Measurements from ENCODE around the gene MCTP1.

The MCTP1 gene

GRCh38 chr5:94742852-94743251, 542.0 kb downstream of the MCTP1 start:
- WGBS (ENCODE audit: insufficient coverage, insufficient read length): no CpG with 5 or more reads among the region's 4 CpGs
- Histone ChIP-seq H3K4me1 (ENCODE audit: control insufficient read depth, insufficient read depth, low read length) (no peaks in the 10 kb centered on the region), H3K27me3 (ENCODE audit: control insufficient read depth, insufficient read depth, low read length) (no peaks in the 10 kb centered on the region), H3K36me3 (ENCODE audit: control insufficient read depth, insufficient read depth, low read length) (no peaks in the 10 kb centered on the region), H3K4me3 (ENCODE audit: low read length) (no peak overlapping the region), H3K9me3 (ENCODE audit: control insufficient read depth, insufficient read depth, low read length) (no peaks in the 10 kb centered on the region), H3K27ac (ENCODE audit: low read length) (no peak overlapping the region)
- no peak for DNase-seq (ENCODE audit: low read depth, low spot score)

GRCh38 chr5:94740286-94740685, 544.6 kb downstream of the MCTP1 start:
- no peak overlapping the region for H3K27ac ChIP-seq (ENCODE audit: low read length)
- no peaks in the 10 kb centered on the region for H3K36me3 ChIP-seq (ENCODE audit: control insufficient read depth, insufficient read depth, low read length)
- H3K4me1 ChIP-seq (ENCODE audit: control insufficient read depth, insufficient read depth, low read length): no peaks in the 10 kb centered on the region
- no CpG with 5 or more reads among the region's 2 CpGs for WGBS (ENCODE audit: insufficient coverage, insufficient read length)
- DNase-seq (ENCODE audit: low read depth, low spot score): no peak
- H3K9me3 ChIP-seq (ENCODE audit: control insufficient read depth, insufficient read depth, low read length): no peaks in the 10 kb centered on the region
- H3K4me3 ChIP-seq (ENCODE audit: low read length): no peak overlapping the region
- no peaks in the 10 kb centered on the region for H3K27me3 ChIP-seq (ENCODE audit: control insufficient read depth, insufficient read depth, low read length)

- Histone ChIP-seq H3K4me3 (ENCODE audit: low read length) (no peak overlapping the region), H3K36me3 (ENCODE audit: control insufficient read depth, insufficient read depth, low read length) (no peaks in the 10 kb centered on the region), H3K27ac (ENCODE audit: low read length) (no peak overlapping the region), H3K27me3 (ENCODE audit: control insufficient read depth, insufficient read depth, low read length) (no peaks in the 10 kb centered on the region), H3K4me1 (ENCODE audit: control insufficient read depth, insufficient read depth, low read length) (no peaks in the 10 kb centered on the region), H3K9me3 (ENCODE audit: control insufficient read depth, insufficient read depth, low read length) (no peaks in the 10 kb centered on the region)
- no peak for DNase-seq (ENCODE audit: low read depth, low spot score)
- no CpG with 5 or more reads among the region's 1 CpG for WGBS (ENCODE audit: insufficient coverage, insufficient read length)
These were observed 548.4 kb downstream of the MCTP1 start for GRCh38 chr5:94736498-94736897.

GRCh38 chr5:94731471-94731870, 553.4 kb downstream of the MCTP1 start:
- no peak overlapping the region for H3K27ac ChIP-seq (ENCODE audit: low read length)
- no CpG with 5 or more reads among the region's 1 CpG for WGBS (ENCODE audit: insufficient coverage, insufficient read length)
- no peaks in the 10 kb centered on the region for H3K36me3 ChIP-seq (ENCODE audit: control insufficient read depth, insufficient read depth, low read length)
- H3K9me3 ChIP-seq (ENCODE audit: control insufficient read depth, insufficient read depth, low read length): no peaks in the 10 kb centered on the region
- H3K4me1 ChIP-seq (ENCODE audit: control insufficient read depth, insufficient read depth, low read length): no peaks in the 10 kb centered on the region
- DNase-seq (ENCODE audit: low read depth, low spot score): no peak
- no peaks in the 10 kb centered on the region for H3K27me3 ChIP-seq (ENCODE audit: control insufficient read depth, insufficient read depth, low read length)
- H3K4me3 ChIP-seq (ENCODE audit: low read length): no peak overlapping the region

GRCh38 chr5:94725142-94725541, 559.8 kb downstream of the MCTP1 start:
- no peak for DNase-seq (ENCODE audit: low read depth, low spot score)
- Histone ChIP-seq H3K27ac (ENCODE audit: low read length) (no peak overlapping the region), H3K4me3 (ENCODE audit: low read length) (no peak overlapping the region), H3K27me3 (ENCODE audit: control insufficient read depth, insufficient read depth, low read length) (no peaks in the 10 kb centered on the region), H3K9me3 (ENCODE audit: control insufficient read depth, insufficient read depth, low read length) (no peaks in the 10 kb centered on the region), H3K36me3 (ENCODE audit: control insufficient read depth, insufficient read depth, low read length) (no peaks in the 10 kb centered on the region), H3K4me1 (ENCODE audit: control insufficient read depth, insufficient read depth, low read length) (no peaks in the 10 kb centered on the region)
- WGBS (ENCODE audit: insufficient coverage, insufficient read length): no CpG with 5 or more reads among the region's 1 CpG

GRCh38 chr5:94715768-94716167, 569.1 kb downstream of the MCTP1 start:
- H3K9me3 ChIP-seq (ENCODE audit: control insufficient read depth, insufficient read depth, low read length): no peaks in the 10 kb centered on the region
- no CpG with 5 or more reads among the region's 3 CpGs for WGBS (ENCODE audit: insufficient coverage, insufficient read length)
- H3K36me3 ChIP-seq (ENCODE audit: control insufficient read depth, insufficient read depth, low read length): no peaks in the 10 kb centered on the region
- no peak overlapping the region for H3K27ac ChIP-seq (ENCODE audit: low read length)
- no peaks in the 10 kb centered on the region for H3K27me3 ChIP-seq (ENCODE audit: control insufficient read depth, insufficient read depth, low read length)
- no peaks in the 10 kb centered on the region for H3K4me1 ChIP-seq (ENCODE audit: control insufficient read depth, insufficient read depth, low read length)
- no peak overlapping the region for H3K4me3 ChIP-seq (ENCODE audit: low read length)
- no peak for DNase-seq (ENCODE audit: low read depth, low spot score)

- no peak for DNase-seq (ENCODE audit: low read depth, low spot score)
- Histone ChIP-seq H3K27me3 (ENCODE audit: control insufficient read depth, insufficient read depth, low read length) (no peaks in the 10 kb centered on the region), H3K9me3 (ENCODE audit: control insufficient read depth, insufficient read depth, low read length) (no peaks in the 10 kb centered on the region), H3K4me3 (ENCODE audit: low read length) (no peak overlapping the region), H3K27ac (ENCODE audit: low read length) (no peak overlapping the region), H3K4me1 (ENCODE audit: control insufficient read depth, insufficient read depth, low read length) (no peaks in the 10 kb centered on the region), H3K36me3 (ENCODE audit: control insufficient read depth, insufficient read depth, low read length) (no peaks in the 10 kb centered on the region)
These were observed 573.1 kb downstream of the MCTP1 start for GRCh38 chr5:94711785-94712184.

- H3K36me3 ChIP-seq (ENCODE audit: control insufficient read depth, insufficient read depth, low read length): no peaks in the 10 kb centered on the region
- no peaks in the 10 kb centered on the region for H3K27me3 ChIP-seq (ENCODE audit: control insufficient read depth, insufficient read depth, low read length)
- H3K4me1 ChIP-seq (ENCODE audit: control insufficient read depth, insufficient read depth, low read length): no peaks in the 10 kb centered on the region
- no peak overlapping the region for H3K27ac ChIP-seq (ENCODE audit: low read length)
- no peak overlapping the region for H3K4me3 ChIP-seq (ENCODE audit: low read length)
- WGBS (ENCODE audit: insufficient coverage, insufficient read length): no CpG with 5 or more reads among the region's 1 CpG
- no peak for DNase-seq (ENCODE audit: low read depth, low spot score)
- no peaks in the 10 kb centered on the region for H3K9me3 ChIP-seq (ENCODE audit: control insufficient read depth, insufficient read depth, low read length)
These were observed 575.6 kb downstream of the MCTP1 start for GRCh38 chr5:94709277-94709676.

GRCh38 chr5:94707359-94707758, 577.5 kb downstream of the MCTP1 start:
- no peak for DNase-seq (ENCODE audit: low read depth, low spot score)
- no CpG with 5 or more reads among the region's 2 CpGs for WGBS (ENCODE audit: insufficient coverage, insufficient read length)

GRCh38 chr5:94705427-94705826, 579.5 kb downstream of the MCTP1 start:
- Histone ChIP-seq H3K4me1 (ENCODE audit: control insufficient read depth, insufficient read depth, low read length) (no peaks in the 10 kb centered on the region), H3K36me3 (ENCODE audit: control insufficient read depth, insufficient read depth, low read length) (no peaks in the 10 kb centered on the region), H3K27ac (ENCODE audit: low read length) (no peak overlapping the region), H3K4me3 (ENCODE audit: low read length) (no peak overlapping the region), H3K9me3 (ENCODE audit: control insufficient read depth, insufficient read depth, low read length) (no peaks in the 10 kb centered on the region), H3K27me3 (ENCODE audit: control insufficient read depth, insufficient read depth, low read length) (no peaks in the 10 kb centered on the region)
- no CpG with 5 or more reads among the region's 1 CpG for WGBS (ENCODE audit: insufficient coverage, insufficient read length)
- no peak for DNase-seq (ENCODE audit: low read depth, low spot score)

More at GRCh38 chr5:94707359-94707758, 577.5 kb downstream of the MCTP1 start:
- no peaks in the 10 kb centered on the region for H3K9me3 ChIP-seq (ENCODE audit: control insufficient read depth, insufficient read depth, low read length)
- H3K27ac ChIP-seq (ENCODE audit: low read length): no peak overlapping the region
- no peaks in the 10 kb centered on the region for H3K27me3 ChIP-seq (ENCODE audit: control insufficient read depth, insufficient read depth, low read length)
- no peaks in the 10 kb centered on the region for H3K4me1 ChIP-seq (ENCODE audit: control insufficient read depth, insufficient read depth, low read length)
- H3K36me3 ChIP-seq (ENCODE audit: control insufficient read depth, insufficient read depth, low read length): no peaks in the 10 kb centered on the region
- H3K4me3 ChIP-seq (ENCODE audit: low read length): no peak overlapping the region

- no peak overlapping the region for H3K4me3 ChIP-seq (ENCODE audit: low read length)
- no peak for DNase-seq (ENCODE audit: low read depth, low spot score)
- no peak overlapping the region for H3K27ac ChIP-seq (ENCODE audit: low read length)
- no peaks in the 10 kb centered on the region for H3K27me3 ChIP-seq (ENCODE audit: control insufficient read depth, insufficient read depth, low read length)
- no peaks in the 10 kb centered on the region for H3K9me3 ChIP-seq (ENCODE audit: control insufficient read depth, insufficient read depth, low read length)
- no CpG with 5 or more reads among the region's 1 CpG for WGBS (ENCODE audit: insufficient coverage, insufficient read length)
- no peaks in the 10 kb centered on the region for H3K4me1 ChIP-seq (ENCODE audit: control insufficient read depth, insufficient read depth, low read length)
- H3K36me3 ChIP-seq (ENCODE audit: control insufficient read depth, insufficient read depth, low read length): no peaks in the 10 kb centered on the region
These were observed 582.2 kb downstream of the MCTP1 start for GRCh38 chr5:94702729-94703128.
